VCaP (cell line): ENCODE data around the gene LIMS4.
"Not testable (repeated sequence)": the region's sequence is repeated elsewhere in the genome, so short reads cannot be mapped to it uniquely, and the experiment has no call there.

Experiments used
- H3K27ac ChIP-seq: fragments of 450-650 bp; 2 replicates; pipeline ENCODE4 v1.5.1; 2017

Gene LIMS4

GRCh38 chr2:110449127-110449947 is 23.3 kb downstream of the LIMS4 start:
- not testable (repeated sequence) for H3K27ac ChIP-seq

- H3K27ac ChIP-seq = not testable (repeated sequence)
Observed at GRCh38 chr2:110446644-110447043, 26.0 kb downstream of the LIMS4 start.

- H3K27ac ChIP-seq = not testable (repeated sequence)
Observed at GRCh38 chr2:110443305-110444005, 29.2 kb downstream of the LIMS4 start.

- not testable (repeated sequence) for H3K27ac ChIP-seq
Observed at GRCh38 chr2:110441905-110442304, 30.7 kb downstream of the LIMS4 start.

GRCh38 chr2:110434565-110434964 is 38.1 kb downstream of the LIMS4 start:
- not testable (repeated sequence) for H3K27ac ChIP-seq

GRCh38 chr2:110425725-110426124 is 46.9 kb downstream of the LIMS4 start:
- H3K27ac ChIP-seq = not testable (repeated sequence)

- H3K27ac ChIP-seq = not testable (repeated sequence)
Observed at GRCh38 chr2:110424421-110424820, 48.2 kb downstream of the LIMS4 start.

- H3K27ac ChIP-seq = not testable (repeated sequence)
Observed at GRCh38 chr2:110423574-110423962, 49.0 kb downstream of the LIMS4 start.

GRCh38 chr2:110422852-110423573 is 49.6 kb downstream of the LIMS4 start:
- H3K27ac ChIP-seq = not testable (repeated sequence)

GRCh38 chr2:110420641-110421354 is 51.8 kb downstream of the LIMS4 start:
- not testable (repeated sequence) for H3K27ac ChIP-seq

- H3K27ac ChIP-seq = not testable (repeated sequence)
Observed at GRCh38 chr2:110407142-110407541, 65.5 kb downstream of the LIMS4 start.

GRCh38 chr2:110404988-110405387 is 67.6 kb downstream of the LIMS4 start:
- not testable (repeated sequence) for H3K27ac ChIP-seq

GRCh38 chr2:110404246-110404645 is 68.4 kb downstream of the LIMS4 start:
- not testable (repeated sequence) for H3K27ac ChIP-seq

GRCh38 chr2:110401001-110401618 is 71.5 kb downstream of the LIMS4 start:
- not testable (repeated sequence) for H3K27ac ChIP-seq

- not testable (repeated sequence) for H3K27ac ChIP-seq
Observed at GRCh38 chr2:110399378-110399777, 73.2 kb downstream of the LIMS4 start.

- not testable (repeated sequence) for H3K27ac ChIP-seq
Observed at GRCh38 chr2:110395990-110396389, 76.6 kb downstream of the LIMS4 start.
